ENCODE measurements around the gene CARMIL1.
"Not testable (repeated sequence)": the region's sequence is repeated elsewhere in the genome, so short reads cannot be mapped to it uniquely, and the experiment has no call there.

The CARMIL1 gene

GRCh38 chr6:25278261-25278913 is 787 bp upstream of the CARMIL1 start:
- no peak for DNase-seq

GRCh38 chr6:25279748-25280343 is 672 bp downstream of the CARMIL1 start:
- DNase-seq: no peak

- DNase-seq: no peak
Observed at GRCh38 chr6:25280344-25281074, 1.3 kb downstream of the CARMIL1 start.

- no peak for DNase-seq
Observed at GRCh38 chr6:25286891-25287290, 7.7 kb downstream of the CARMIL1 start.

GRCh38 chr6:25287941-25288340 is 8.8 kb downstream of the CARMIL1 start:
- no peak for DNase-seq

- no peak for DNase-seq
Observed at GRCh38 chr6:25288518-25288917, 9.3 kb downstream of the CARMIL1 start.

GRCh38 chr6:25290306-25291060 is 11.3 kb downstream of the CARMIL1 start:
- DNase-seq: no peak

GRCh38 chr6:25292384-25292783 is 13.2 kb downstream of the CARMIL1 start:
- DNase-seq: no peak

- no peak for DNase-seq
Observed at GRCh38 chr6:25295651-25296050, 16.5 kb downstream of the CARMIL1 start.

GRCh38 chr6:25296217-25296905 is 17.2 kb downstream of the CARMIL1 start:
- no peak for DNase-seq

GRCh38 chr6:25297039-25297441 is 17.9 kb downstream of the CARMIL1 start:
- no peak for DNase-seq

GRCh38 chr6:25297823-25298522 is 18.8 kb downstream of the CARMIL1 start:
- DNase-seq: no peak

GRCh38 chr6:25298523-25298865 is 19.3 kb downstream of the CARMIL1 start:
- DNase-seq: not testable (repeated sequence)

GRCh38 chr6:25301362-25301761 is 22.2 kb downstream of the CARMIL1 start:
- DNase-seq: no peak

- no peak for DNase-seq
Observed at GRCh38 chr6:25302151-25302550, 23.0 kb downstream of the CARMIL1 start.

GRCh38 chr6:25302677-25303128 is 23.5 kb downstream of the CARMIL1 start:
- DNase-seq: no peak

GRCh38 chr6:25303254-25303653 is 24.1 kb downstream of the CARMIL1 start:
- no peak for DNase-seq

- no peak for DNase-seq
Observed at GRCh38 chr6:25306379-25306778, 27.2 kb downstream of the CARMIL1 start.

GRCh38 chr6:25307805-25308494 is 28.8 kb downstream of the CARMIL1 start:
- DNase-seq: no peak

GRCh38 chr6:25309886-25310285 is 30.7 kb downstream of the CARMIL1 start:
- DNase-seq: no peak

- DNase-seq: no peak
Observed at GRCh38 chr6:25311331-25311840, 32.2 kb downstream of the CARMIL1 start.
